Stomach (tissue), 9 donors: ENCODE data around the gene SPP1. TPM values are rescaled to one million over a fixed set of nuclear protein-coding genes. Genes with fewer than 3 reads are reported as not detected.

Source experiments
- DNase-seq, 2 donors: peaks; one replicate each; pipeline versions ENCODE4 v3.0.0 to v3.0.0-alpha.2; 2013 to 2019
- H3K27ac ChIP-seq, 5 donors: fragments of 200-600 bp in 4 of 5; sonication (generic) in 4 of 5; one replicate each; pipeline ENCODE4 v1.5.1; 2013 to 2019; ENCODE audit warnings: mild to moderate bottlenecking in 1 of 5, moderate library complexity in 1 of 5
- H3K27me3 ChIP-seq, 3 donors: fragments of 200-600 bp; sonication (generic); one replicate each; pipeline ENCODE4 v1.5.1; 2017 to 2019; ENCODE audit warnings: mixed run types in 1 of 3
- H3K36me3 ChIP-seq, 4 donors: fragments of 200-600 bp; sonication (generic); 1 replicate in 3 of 4; 2 replicates in 1 of 4; pipeline ENCODE4 v1.5.1; 2016 to 2019
- H3K4me1 ChIP-seq, 4 donors: fragments of 200-600 bp; sonication (generic); one replicate each; pipeline ENCODE4 v1.5.1; 2016 to 2019
- H3K4me3 ChIP-seq, 4 donors: fragments of 200-600 bp; sonication (generic) in 3 of 4; one replicate each; pipeline ENCODE4 v1.5.1; 2016 to 2019; ENCODE audit warnings: mild to moderate bottlenecking in 1 of 4
- H3K9me3 ChIP-seq, 4 donors: fragments of 200-600 bp; sonication (generic); one replicate each; pipeline ENCODE4 v1.5.1; 2016 to 2019
- CTCF ChIP-seq, 7 experiments: fragments of 450-650 bp in 4 of 7; fragments of 200-600 bp in 3 of 7; sonication (generic) in 3 of 7; IDR thresholded peaks; one replicate each; pipeline ENCODE4 v1.5.1; 2016 to 2019; ENCODE audit warnings: antibody characterized with exemption in 7 of 7, control low read depth in 2 of 7, mild to moderate bottlenecking in 1 of 7
- EP300 ChIP-seq: sonication (generic); formaldehyde crosslinking; IDR thresholded peaks from one replicate; pipeline ENCODE4 v1.6.1; 2017; ENCODE audit warnings: antibody characterized with exemption
- POLR2A ChIP-seq, 4 donors: fragments of 450-650 bp; IDR thresholded peaks; one replicate each; pipeline ENCODE4 v1.6.1; 2016; ENCODE audit warnings: antibody characterized with exemption in 4 of 4, control low read depth in 2 of 4, mild to moderate bottlenecking in 1 of 4, moderate library complexity in 1 of 4
- POLR2AphosphoS5 ChIP-seq, 3 donors: sonication (generic); formaldehyde crosslinking; IDR thresholded peaks; one replicate each; pipeline ENCODE4 v1.6.1; 2016; ENCODE audit warnings: antibody characterized with exemption in 3 of 3
- WGBS, 5 donors: extraction: QIAGEN DNeasy Blood & Tissue Kit in 3 of 5; methylation state at CpG; one replicate each; pipeline versions ENCODE4 v1.1.5 to v1.1.7; 2013 to 2018; 5-methylcytosine and 5-hydroxymethylcytosine counted together
- intact Hi-C: fragments of 100-400 bp; cut with DNase I; formaldehyde crosslinking; loops from one replicate; pipeline ENCODE4 v1.15.1; 2023; ENCODE audit warnings: low total_unique reads
- polyA plus RNA-seq, 3 donors: library from polyadenylated mRNA; stranded (reverse); fragments of 200-250 nt; gene quantifications; one replicate each; pipeline ENCODE4 v1.2.3, GENCODE V29; 2013
- total RNA-seq, 5 donors: library from RNA; depleted of rRNA; stranded (reverse); fragments of >200 nt; gene quantifications; one replicate each; pipeline versions ENCODE4 v1.1.0 to v1.2.3, GENCODE V29; 2014 to 2016
- donor health status: healthy with polysubstance abuse.
- donor health status: Bipolar disorder and iron deficiency.
- donor health status: healthy.

SPP1 gene
- total and polyA plus RNA-seq, 8 donors: 2.3 to 80.8 (median 10.9) TPM

- no peak for TF ChIP-seq CTCF (IDR thresholded peaks at IDR 0.05)
- no peak for TF ChIP-seq EP300
- no peak for TF ChIP-seq POLR2A (IDR thresholded peaks at IDR 0.05)
- TF ChIP-seq POLR2AphosphoS5 (IDR thresholded peaks at IDR 0.05): no peak
- Histone ChIP-seq H3K27me3 (no peaks in the 10 kb centered on the region), H3K27ac (peak overlapping the region in 4 of 5 donors; percentile 70 to 94 (median 81)), H3K4me3 (no peak overlapping the region), H3K36me3 (peaks cover 0 to 10% (median 6%) of the 10 kb centered on the region in 4 donors), H3K9me3 (no peaks in the 10 kb centered on the region), H3K4me1 (peaks cover 0 to 86% (median 39%) of the 10 kb centered on the region in 4 donors)
- no peak for DNase-seq
- 86 to 94% (median 90%) methylated on average over 9 to 10 of the region's 10 CpGs for WGBS, 5 donors
- intact Hi-C loops: no loop called here
These were observed 40.3 kb downstream of the SPP1 start for GRCh38 chr4:88015659-88016295.

- 56 to 74% (median 70%) methylated on average over 7 of the region's 7 CpGs for WGBS, 5 donors
- no peaks in the 10 kb centered on the region for H3K9me3 ChIP-seq
- no peaks in the 10 kb centered on the region for H3K27me3 ChIP-seq
- H3K4me3 ChIP-seq: no peak overlapping the region
- TF ChIP-seq POLR2AphosphoS5 (IDR thresholded peaks at IDR 0.05) (peak; percentile 59 to 93 (median 84)), EP300 (no peak)
- H3K36me3 ChIP-seq: peaks cover 0 to 18% (median 8%) of the 10 kb centered on the region in 4 donors
- peak in 1 of 2 donors; percentile 83 for DNase-seq
- H3K27ac ChIP-seq: peak overlapping the region in 4 of 5 donors; percentile 70 to 94 (median 81)
- H3K4me1 ChIP-seq: peaks cover 0 to 77% (median 32%) of the 10 kb centered on the region in 4 donors
- intact Hi-C loops: no loop called here
These were observed 42.2 kb downstream of the SPP1 start for GRCh38 chr4:88017516-88018297.

GRCh38 chr4:88018466-88018865 lies 43.0 kb downstream of the SPP1 start:
- Histone ChIP-seq H3K4me3 (no peak overlapping the region), H3K4me1 (peaks cover 0 to 74% (median 31%) of the 10 kb centered on the region in 4 donors), H3K9me3 (no peaks in the 10 kb centered on the region), H3K36me3 (peaks cover 0 to 18% (median 8%) of the 10 kb centered on the region in 4 donors), H3K27ac (peak overlapping the region in 4 of 5 donors; percentile 70 to 94 (median 81)), H3K27me3 (no peaks in the 10 kb centered on the region)
- peak in 1 of 2 donors; percentile 64 for DNase-seq
- no peak for TF ChIP-seq EP300
- TF ChIP-seq POLR2AphosphoS5 (IDR thresholded peaks at IDR 0.05): no peak
- TF ChIP-seq POLR2A (IDR thresholded peaks at IDR 0.05): no peak
- no peak for TF ChIP-seq CTCF (IDR thresholded peaks at IDR 0.05)
- intact Hi-C loops: no loop called here
- WGBS, 5 donors: 74 to 91% (median 80%) methylated on average over 5 of the region's 5 CpGs

- H3K27ac ChIP-seq: peak overlapping the region in 3 of 5 donors; percentile 29 to 94 (median 40)
- H3K36me3 ChIP-seq: peaks cover 0 to 32% (median 15%) of the 10 kb centered on the region in 4 donors
- H3K4me3 ChIP-seq: no peak overlapping the region
- no peak for DNase-seq
- H3K9me3 ChIP-seq: peaks cover 0 to 15% (median 4%) of the 10 kb centered on the region in 4 donors
- no peaks in the 10 kb centered on the region for H3K27me3 ChIP-seq
- peaks cover 0 to 52% (median 20%) of the 10 kb centered on the region in 4 donors for H3K4me1 ChIP-seq
- intact Hi-C loops: no loop called here
- TF ChIP-seq POLR2A (IDR thresholded peaks at IDR 0.05): no peak
- TF ChIP-seq POLR2AphosphoS5 (IDR thresholded peaks at IDR 0.05): no peak
- no peak for TF ChIP-seq EP300
- TF ChIP-seq CTCF (IDR thresholded peaks at IDR 0.05): no peak
These were observed 46.3 kb downstream of the SPP1 start for GRCh38 chr4:88021824-88022223.
